Measurements from ENCODE around the gene UFD1. TPM values are rescaled to one million over a fixed set of nuclear protein-coding genes. Genes with fewer than 3 reads are reported as not detected.

The UFD1 gene
- total RNA-seq, 2 donors from 2014 or later: 76.3 to 79.2 TPM

DNA sequence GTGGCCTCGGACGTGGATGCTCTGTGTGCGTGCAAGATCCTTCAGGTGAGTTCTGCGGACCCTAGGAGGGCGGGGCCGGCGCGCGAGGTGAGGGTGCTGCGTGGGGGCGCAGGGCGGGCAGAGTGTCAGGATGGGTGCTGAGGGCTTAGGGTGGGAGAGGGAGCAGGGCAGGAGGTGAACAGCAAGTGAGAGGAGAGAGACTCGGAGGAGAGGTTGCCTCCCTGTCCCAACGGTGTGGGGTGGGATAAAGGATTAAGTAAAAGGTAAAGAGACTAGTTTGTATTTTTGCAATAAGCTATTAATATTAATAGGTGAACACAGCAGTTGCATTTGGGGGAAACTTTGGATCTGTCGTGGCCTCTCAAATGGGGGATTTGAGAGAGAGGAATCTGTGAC, 1.2 kb upstream of the UFD1 start:
- ATAC-seq (no peak), DNase-seq (no peak)
- peak overlapping the region; percentile 98 for H3K4me3 Mint-ChIP-seq

DNA sequence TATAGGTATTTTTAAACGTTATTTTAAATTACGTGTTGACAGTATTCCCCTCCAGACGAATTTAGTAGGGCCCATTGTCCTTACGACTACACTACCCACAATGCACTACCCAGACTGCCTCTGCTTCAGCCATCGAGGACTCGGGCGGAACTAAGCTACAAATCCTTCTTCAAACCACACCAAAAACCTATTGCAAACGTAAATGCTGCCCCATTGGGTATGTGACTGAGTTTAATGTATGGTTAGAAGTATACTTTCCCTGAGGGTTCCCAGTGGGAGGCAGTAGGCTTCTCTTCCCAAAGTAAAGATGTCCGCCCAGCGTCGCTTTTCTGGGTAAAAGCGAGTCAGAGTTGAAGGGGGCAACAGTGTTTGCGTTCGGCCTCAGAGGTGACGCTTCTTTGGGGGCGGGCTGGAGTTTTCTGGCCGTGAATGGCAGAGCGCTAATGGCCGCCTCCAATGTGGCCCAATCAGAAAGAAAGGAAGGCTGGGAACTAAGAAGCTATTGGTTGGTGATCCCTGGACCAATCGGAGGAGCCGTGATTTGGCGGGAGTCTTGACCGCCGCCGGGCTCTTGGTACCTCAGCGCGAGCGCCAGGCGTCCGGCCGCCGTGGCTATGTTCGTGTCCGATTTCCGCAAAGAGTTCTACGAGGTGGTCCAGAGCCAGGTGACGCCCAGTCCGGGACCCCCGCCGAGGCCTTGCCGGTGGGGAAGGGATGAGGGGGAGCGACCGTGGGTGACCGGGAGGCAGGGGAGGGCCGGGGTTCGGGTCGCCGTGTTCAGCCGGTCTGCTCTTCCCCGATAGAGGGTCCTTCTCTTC, 571 bp upstream of the UFD1 start, which contains the start of gene CDC45:
TSS of gene CDC45 (plus strand) at position 566 of the 818 bp plus-strand sequence. CDS start at position 615, 49 bp downstream.
- H3K9me3 ChIP-seq (ENCODE audit: control insufficient read depth, low read length, poor library complexity, severe bottlenecking): no peaks in the 10 kb centered on the region
- no peaks in the 10 kb centered on the region for H3K27me3 Mint-ChIP-seq
- H3K36me3 Mint-ChIP-seq (ENCODE audit: low read depth): no peaks in the 10 kb centered on the region
- peak; percentile 81 to 88 (median 84) for DNase-seq
- H3K27ac Mint-ChIP-seq: peak within 1 kb of the TSS; percentile 98
- peak within 1 kb of the TSS; percentile 98 for H3K4me3 Mint-ChIP-seq
- peak; percentile 91 for ATAC-seq
- peaks cover 32% of the 10 kb centered on the region for H3K4me1 Mint-ChIP-seq

More for the DNA sequence above, 1.2 kb upstream of the UFD1 start:
- Mint-ChIP-seq H3K27ac (peak overlapping the region; percentile 98), H3K36me3 (ENCODE audit: low read depth) (no peaks in the 10 kb centered on the region), H3K27me3 (no peaks in the 10 kb centered on the region), H3K4me1 (peaks cover 32% of the 10 kb centered on the region)
- H3K9me3 ChIP-seq (ENCODE audit: control insufficient read depth, low read length, poor library complexity, severe bottlenecking): no peaks in the 10 kb centered on the region

DNA sequence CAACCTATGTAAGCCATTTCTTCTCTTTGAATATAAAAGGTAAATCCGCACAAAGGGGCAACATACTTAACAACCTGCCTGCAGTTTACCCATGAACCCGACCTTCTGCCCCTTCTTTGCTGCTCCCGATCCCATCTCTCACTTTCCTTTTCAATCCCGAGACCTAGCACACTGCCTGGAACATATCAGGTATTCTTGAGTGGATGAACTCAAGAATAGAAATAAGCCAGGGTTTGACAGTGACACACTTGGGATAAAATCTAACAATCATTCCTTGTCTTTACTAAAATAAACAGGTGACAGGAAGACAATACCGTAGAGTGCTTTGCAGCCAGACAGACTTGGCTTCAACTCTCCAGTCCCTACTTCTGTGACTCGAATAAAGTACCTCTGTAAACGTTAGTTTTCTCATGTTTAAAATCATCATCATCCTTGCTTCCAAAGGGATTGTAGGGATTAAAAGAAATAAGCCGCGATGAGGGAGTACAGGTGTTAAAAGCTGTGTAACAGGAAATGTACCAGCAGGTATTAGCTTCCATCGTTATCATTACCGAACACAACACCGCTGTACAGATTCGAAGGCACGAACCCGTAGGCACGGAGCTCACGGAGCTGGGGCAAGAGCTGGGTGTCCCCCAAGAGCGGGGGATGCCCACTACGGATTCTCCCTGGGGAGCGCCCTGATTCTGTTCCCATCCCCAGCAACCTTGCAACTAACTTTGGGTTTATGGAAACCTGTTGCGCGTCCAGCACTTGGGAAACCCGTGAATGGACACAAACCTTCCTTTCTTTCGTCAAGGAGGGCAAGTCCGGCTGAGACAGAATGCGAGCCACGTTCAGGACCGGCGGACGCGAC, 720 bp downstream of the UFD1 start:
- peak overlapping the region; percentile 98 for H3K27ac Mint-ChIP-seq
- H3K9me3 ChIP-seq (ENCODE audit: control insufficient read depth, low read length, poor library complexity, severe bottlenecking): no peaks in the 10 kb centered on the region
- peaks cover 34% of the 10 kb centered on the region for H3K4me1 Mint-ChIP-seq
- peak overlapping the region; percentile 98 for H3K4me3 Mint-ChIP-seq
- ATAC-seq: no peak
- H3K36me3 Mint-ChIP-seq (ENCODE audit: low read depth): no peaks in the 10 kb centered on the region
- H3K27me3 Mint-ChIP-seq: no peaks in the 10 kb centered on the region
- DNase-seq: peak in 1 of 3 donors; percentile 12

DNA sequence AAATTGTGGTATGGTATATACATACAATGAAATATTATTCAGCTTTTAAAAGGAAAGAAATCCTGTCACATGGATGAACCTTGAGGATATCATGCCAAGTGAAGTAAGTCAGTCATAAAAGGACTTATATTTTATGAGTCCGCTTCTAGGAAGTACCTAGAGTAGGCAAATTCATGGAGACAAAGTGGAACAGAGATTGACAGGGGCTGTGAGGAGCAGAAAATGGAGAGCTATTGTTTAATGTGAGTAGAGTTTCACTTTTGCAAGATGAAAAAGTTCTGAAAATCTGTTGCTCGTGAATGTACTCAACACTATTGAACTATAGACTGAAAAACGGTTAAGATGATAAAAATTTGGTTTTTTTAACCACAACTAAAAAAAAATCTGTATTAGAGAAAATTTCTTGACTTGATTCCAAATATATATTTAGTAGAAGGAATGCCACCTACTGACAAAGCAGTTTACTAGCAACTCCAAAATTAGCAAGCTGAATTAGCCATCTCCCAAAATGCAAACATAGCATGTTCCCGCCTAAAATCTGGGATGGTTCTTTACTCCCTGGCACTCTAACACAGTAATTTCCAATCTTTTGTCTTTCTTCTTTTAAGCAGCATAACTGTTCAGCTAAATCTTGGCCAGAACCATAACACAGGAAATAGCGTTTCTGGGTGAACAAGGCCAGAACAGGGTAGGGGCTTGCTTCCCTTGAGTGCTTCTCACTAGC, 1.5 kb downstream of the UFD1 start:
- H3K4me1 Mint-ChIP-seq: peaks cover 34% of the 10 kb centered on the region
- H3K27me3 Mint-ChIP-seq: no peaks in the 10 kb centered on the region
- no peak for ATAC-seq
- peak overlapping the region; percentile 98 for H3K4me3 Mint-ChIP-seq
- no peak for DNase-seq
- no peaks in the 10 kb centered on the region for H3K36me3 Mint-ChIP-seq (ENCODE audit: low read depth)
- H3K27ac Mint-ChIP-seq: peak overlapping the region; percentile 98
- no peaks in the 10 kb centered on the region for H3K9me3 ChIP-seq (ENCODE audit: control insufficient read depth, low read length, poor library complexity, severe bottlenecking)

DNA sequence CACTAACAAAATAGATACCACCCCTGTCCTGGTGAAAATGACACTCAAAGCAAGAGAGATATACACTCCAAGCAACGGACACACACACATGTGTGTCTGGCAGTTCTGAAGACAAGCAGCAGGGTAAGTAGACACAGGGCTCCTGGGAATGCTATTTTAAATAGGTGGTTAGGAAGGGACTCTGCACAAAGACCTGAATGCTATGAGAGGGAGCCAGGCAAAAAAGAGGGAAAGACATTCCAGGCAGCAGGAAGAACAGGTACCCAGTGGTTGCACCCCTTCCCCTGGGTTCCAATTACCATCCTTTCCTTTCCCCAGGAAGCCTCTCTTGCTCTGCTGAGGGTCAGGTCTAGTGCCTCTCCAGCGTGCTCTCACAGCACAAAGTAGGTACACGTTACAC, 3.0 kb downstream of the UFD1 start:
- H3K9me3 ChIP-seq (ENCODE audit: control insufficient read depth, low read length, poor library complexity, severe bottlenecking): no peaks in the 10 kb centered on the region
- DNase-seq (no peak), ATAC-seq (no peak)
- Mint-ChIP-seq H3K27me3 (no peaks in the 10 kb centered on the region), H3K4me1 (peaks cover 34% of the 10 kb centered on the region), H3K4me3 (no peak overlapping the region), H3K36me3 (ENCODE audit: low read depth) (no peaks in the 10 kb centered on the region), H3K27ac (no peak overlapping the region)

DNA sequence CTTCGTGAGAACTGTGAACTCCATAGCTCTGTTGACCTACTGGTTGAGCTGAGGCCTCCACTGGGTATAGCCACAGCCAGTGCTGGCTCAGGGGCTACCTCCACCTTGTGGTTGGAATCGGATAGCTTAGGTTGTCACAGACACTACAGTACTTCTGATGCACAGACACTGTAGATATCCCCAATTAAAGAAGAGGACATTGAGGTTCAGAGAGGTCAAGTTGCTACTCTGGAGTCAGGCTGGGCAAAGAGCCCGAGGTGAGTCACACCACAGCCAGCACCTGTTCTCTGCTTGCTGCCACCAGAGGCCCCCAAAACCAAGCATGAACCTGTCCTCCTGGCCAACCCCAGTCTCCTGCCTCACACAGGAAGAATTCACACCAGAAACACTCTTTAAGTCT, 5.4 kb downstream of the UFD1 start:
- H3K4me3 Mint-ChIP-seq: no peak overlapping the region
- DNase-seq (no peak), ATAC-seq (no peak)
- H3K9me3 ChIP-seq (ENCODE audit: control insufficient read depth, low read length, poor library complexity, severe bottlenecking): no peaks in the 10 kb centered on the region
- H3K4me1 Mint-ChIP-seq: peaks cover 30% of the 10 kb centered on the region
- H3K27me3 Mint-ChIP-seq: no peaks in the 10 kb centered on the region
- H3K27ac Mint-ChIP-seq: no peak overlapping the region
- peaks cover 4% of the 10 kb centered on the region for H3K36me3 Mint-ChIP-seq (ENCODE audit: low read depth)

DNA sequence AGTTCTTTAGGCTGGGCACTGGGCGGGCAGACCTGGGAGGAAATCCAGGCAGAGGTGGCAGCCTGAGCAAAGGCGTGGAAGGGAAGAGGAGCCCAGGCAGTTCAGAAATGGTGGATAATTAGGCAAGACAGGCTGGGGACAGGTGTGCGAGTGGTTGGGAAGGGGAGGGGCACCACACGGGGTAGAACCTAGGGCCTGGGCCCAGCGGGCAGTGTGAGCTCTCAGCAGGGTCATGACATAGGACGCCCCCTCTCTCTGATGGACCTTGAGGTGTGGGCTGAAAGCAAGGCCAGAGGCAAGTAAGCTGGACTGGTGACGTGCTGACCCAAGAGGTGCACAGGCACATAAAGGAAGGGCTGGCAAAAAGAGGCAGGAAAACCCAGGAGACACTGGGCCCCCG, 6.8 kb downstream of the UFD1 start:
- no peaks in the 10 kb centered on the region for H3K27me3 Mint-ChIP-seq

DNA sequence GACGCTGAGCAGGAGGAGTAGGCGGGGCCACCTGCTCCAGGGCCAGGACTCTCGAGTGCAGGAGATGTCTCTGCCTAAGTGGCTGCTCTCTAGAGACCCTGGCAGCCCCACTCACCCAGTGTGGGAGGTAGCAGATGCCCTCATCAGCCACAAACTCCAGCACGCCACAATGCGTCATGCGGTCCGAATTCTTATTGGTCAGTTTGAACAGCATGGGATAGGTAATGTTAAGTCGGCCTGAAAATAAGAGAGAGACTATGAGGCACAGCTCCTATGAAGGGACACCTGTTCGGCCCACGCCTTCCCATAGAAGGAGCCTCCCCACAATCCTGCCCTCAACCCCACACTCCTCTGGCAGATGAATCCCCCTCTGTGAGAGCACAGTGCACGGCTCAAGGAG, 7.4 kb downstream of the UFD1 start:
- no peak for DNase-seq
- no peak for ATAC-seq
- Mint-ChIP-seq H3K4me1 (peaks cover 16% of the 10 kb centered on the region), H3K36me3 (ENCODE audit: low read depth) (peaks cover 4% of the 10 kb centered on the region), H3K27ac (no peak overlapping the region), H3K27me3 (no peaks in the 10 kb centered on the region), H3K4me3 (no peak overlapping the region)
- H3K9me3 ChIP-seq (ENCODE audit: control insufficient read depth, low read length, poor library complexity, severe bottlenecking): no peaks in the 10 kb centered on the region

More for the DNA sequence above, 6.8 kb downstream of the UFD1 start:
- no peak for ATAC-seq
- no peaks in the 10 kb centered on the region for H3K9me3 ChIP-seq (ENCODE audit: control insufficient read depth, low read length, poor library complexity, severe bottlenecking)
- no peak overlapping the region for H3K4me3 Mint-ChIP-seq
- H3K4me1 Mint-ChIP-seq: peaks cover 18% of the 10 kb centered on the region
- H3K27ac Mint-ChIP-seq: no peak overlapping the region
- H3K36me3 Mint-ChIP-seq (ENCODE audit: low read depth): peaks cover 4% of the 10 kb centered on the region
- DNase-seq: no peak

DNA sequence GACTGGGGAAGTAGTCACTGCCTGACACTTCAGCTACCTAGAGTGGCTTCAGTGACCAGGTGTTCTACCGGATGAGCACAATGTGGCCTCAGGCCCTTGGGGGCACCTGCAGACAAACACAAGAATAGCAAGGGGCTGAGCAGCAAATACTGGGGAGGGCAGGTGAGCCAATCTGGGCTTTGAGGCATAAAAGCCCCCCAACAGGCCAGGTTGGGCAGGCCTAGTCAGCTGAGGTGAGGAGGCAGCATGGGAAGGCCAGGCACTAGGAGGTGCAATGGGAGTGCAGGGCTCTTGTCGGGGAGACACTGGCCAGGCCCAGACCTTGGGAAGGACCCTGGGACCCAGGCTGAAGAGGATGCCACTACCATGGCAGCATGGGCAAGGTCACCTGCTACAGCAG, 9.0 kb downstream of the UFD1 start:
- H3K27ac Mint-ChIP-seq: no peak overlapping the region
- DNase-seq: no peak
- H3K36me3 Mint-ChIP-seq (ENCODE audit: low read depth): peaks cover 6% of the 10 kb centered on the region
- peaks cover 7% of the 10 kb centered on the region for H3K4me1 Mint-ChIP-seq
- no peak for ATAC-seq
- no peak overlapping the region for H3K4me3 Mint-ChIP-seq
- H3K9me3 ChIP-seq (ENCODE audit: control insufficient read depth, low read length, poor library complexity, severe bottlenecking): no peaks in the 10 kb centered on the region
- no peaks in the 10 kb centered on the region for H3K27me3 Mint-ChIP-seq

DNA sequence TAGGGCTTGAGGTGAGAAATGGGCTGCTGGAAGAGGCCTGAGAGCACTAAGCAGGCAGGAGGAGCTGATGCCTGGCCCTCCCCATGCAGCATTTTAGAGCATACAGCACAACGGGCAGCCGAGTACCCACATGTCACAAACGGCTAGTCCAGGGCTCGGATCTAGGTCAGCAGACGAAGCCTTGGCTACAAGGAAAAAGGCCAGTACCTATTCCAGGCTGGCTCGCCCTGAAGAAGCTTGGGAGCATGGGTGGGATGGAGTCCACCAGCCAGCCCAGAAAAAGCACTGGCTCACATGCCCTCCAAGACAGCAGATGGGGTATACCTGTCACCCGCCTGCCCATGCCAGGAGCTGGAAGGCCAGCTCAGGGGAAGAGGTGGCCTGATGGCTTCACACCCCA, 9.6 kb downstream of the UFD1 start:
- Mint-ChIP-seq H3K27ac (no peak overlapping the region), H3K27me3 (no peaks in the 10 kb centered on the region), H3K36me3 (ENCODE audit: low read depth) (peaks cover 6% of the 10 kb centered on the region), H3K4me3 (no peak overlapping the region), H3K4me1 (peaks cover 7% of the 10 kb centered on the region)
- ATAC-seq (no peak), DNase-seq (no peak)
- H3K9me3 ChIP-seq (ENCODE audit: control insufficient read depth, low read length, poor library complexity, severe bottlenecking): no peaks in the 10 kb centered on the region

DNA sequence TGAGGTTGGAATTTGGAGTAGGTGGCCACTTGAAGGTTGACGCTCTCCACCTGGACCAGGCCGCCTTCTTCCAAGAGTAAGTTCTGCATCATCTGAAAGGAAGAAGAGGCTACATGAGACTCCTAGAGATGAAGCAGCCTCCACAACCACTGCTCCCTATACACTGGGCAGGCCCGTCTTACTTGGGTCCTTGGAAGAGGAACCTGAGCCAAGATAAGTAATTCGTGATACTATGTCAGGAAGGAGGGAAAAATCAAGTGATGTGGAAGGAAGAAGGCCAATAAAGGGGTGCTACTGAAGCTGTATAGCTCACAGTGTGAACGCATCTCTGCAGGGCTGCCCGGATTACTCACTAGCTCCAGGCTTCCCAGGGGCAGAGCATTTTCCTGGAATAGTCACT, 11.1 kb downstream of the UFD1 start:
- no peaks in the 10 kb centered on the region for H3K27me3 Mint-ChIP-seq
- no peaks in the 10 kb centered on the region for H3K9me3 ChIP-seq (ENCODE audit: control insufficient read depth, low read length, poor library complexity, severe bottlenecking)
- no peak for ATAC-seq
- no peak overlapping the region for H3K4me3 Mint-ChIP-seq
- peaks cover 6% of the 10 kb centered on the region for H3K4me1 Mint-ChIP-seq
- peaks cover 8% of the 10 kb centered on the region for H3K36me3 Mint-ChIP-seq (ENCODE audit: low read depth)
- DNase-seq: no peak
- H3K27ac Mint-ChIP-seq: no peak overlapping the region

DNA sequence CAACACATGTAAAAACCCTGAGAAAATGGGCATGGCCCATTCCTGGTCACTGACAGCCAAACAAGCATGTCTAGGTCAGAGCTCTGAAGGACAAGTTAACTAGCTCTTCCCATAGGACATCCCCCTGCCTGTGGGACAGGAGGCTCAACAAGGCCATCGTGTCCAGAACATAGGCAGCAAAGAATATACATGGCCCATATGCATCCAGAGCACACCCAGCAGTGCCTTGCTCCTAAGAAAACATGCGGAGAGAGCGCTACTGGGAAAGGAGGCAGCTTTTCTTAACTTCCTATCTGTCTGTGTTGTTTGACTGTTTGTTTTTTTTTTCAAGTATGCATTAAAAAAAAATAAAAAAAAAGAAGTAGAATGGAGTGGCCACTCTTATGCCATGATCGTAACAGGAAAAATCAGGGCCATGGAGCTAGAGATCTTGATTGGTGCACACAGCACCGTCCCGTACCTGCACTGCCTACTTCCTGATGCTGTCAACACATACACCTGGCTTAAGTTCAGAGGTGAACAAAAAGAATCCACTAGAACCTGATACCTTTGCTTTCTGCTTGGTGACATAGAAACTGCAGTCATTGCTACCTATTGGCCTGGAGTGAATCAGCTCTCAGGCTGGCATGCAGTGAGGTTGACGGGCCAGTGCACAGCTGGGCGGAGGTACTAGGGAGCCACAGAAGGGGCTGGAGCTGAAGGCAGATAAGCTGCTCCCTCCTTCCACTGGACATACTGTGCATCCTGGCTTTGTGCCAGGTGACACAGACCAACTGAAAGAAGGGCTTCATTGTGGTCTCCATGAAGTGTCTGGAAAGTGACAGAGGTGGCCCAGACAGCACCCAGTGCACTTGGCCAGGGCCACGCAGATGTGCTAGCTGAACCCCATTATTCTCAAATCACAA, 11.9 kb downstream of the UFD1 start:
- no peaks in the 10 kb centered on the region for H3K9me3 ChIP-seq (ENCODE audit: control insufficient read depth, low read length, poor library complexity, severe bottlenecking)
- no peak for ATAC-seq
- no peak for DNase-seq
- H3K4me3 Mint-ChIP-seq: no peak overlapping the region
- peaks cover 12% of the 10 kb centered on the region for H3K36me3 Mint-ChIP-seq (ENCODE audit: low read depth)
- H3K27me3 Mint-ChIP-seq: no peaks in the 10 kb centered on the region
- no peak overlapping the region for H3K27ac Mint-ChIP-seq
- peaks cover 6% of the 10 kb centered on the region for H3K4me1 Mint-ChIP-seq
